Kidney (tissue), 14 donors: ENCODE results near the gene TMEM147. TPM values are rescaled to one million over a fixed set of nuclear protein-coding genes. Genes with fewer than 3 reads are reported as not detected.

Experiments
- DNase-seq, 5 donors: peaks; one replicate each; pipeline ENCODE4 v3.0.0-alpha.2; 2013 to 2020
- FAIRE-seq: peaks from 2 replicates; lab custom pipeline; 2012; peaks lifted over from hg19 to GRCh38; lab: Jason Lieb, UNC
- H3K27ac ChIP-seq, 2 donors: one replicate each; pipeline ENCODE4 v1.7.0; 2013; ENCODE audit warnings: low read depth in 2 of 2, low read length in 2 of 2, inconsistent platforms in 1 of 2
- H3K27me3 ChIP-seq: one replicate; pipeline ENCODE4 v1.7.1; 2013; ENCODE audit warnings: low read length, inconsistent platforms; ENCODE audit not compliant: control insufficient read depth, insufficient read depth
- H3K36me3 ChIP-seq, 3 donors: one replicate each; pipeline versions ENCODE4 v1.7.0 to v1.7.1; 2013; ENCODE audit warnings: low read length in 3 of 3, control low read depth in 1 of 3, inconsistent platforms in 1 of 3; ENCODE audit not compliant: insufficient read depth in 3 of 3, control insufficient read depth in 2 of 3
- H3K4me1 ChIP-seq, 3 donors: one replicate each; pipeline versions ENCODE4 v1.7.0 to v1.7.1; 2013; ENCODE audit warnings: low read length in 3 of 3, inconsistent platforms in 1 of 3, low read depth in 1 of 3; ENCODE audit not compliant: control insufficient read depth in 2 of 3, insufficient read depth in 2 of 3
- H3K4me3 ChIP-seq, 3 donors: one replicate each; pipeline versions ENCODE4 v1.7.0 to v1.8.1; 2013; ENCODE audit warnings: low read length in 3 of 3, control low read depth in 1 of 3, inconsistent platforms in 1 of 3
- H3K9ac ChIP-seq, 3 donors: one replicate each; pipeline versions ENCODE4 v1.7.0 to v1.7.1; 2013; ENCODE audit warnings: low read length in 3 of 3, control low read depth in 1 of 3, inconsistent platforms in 1 of 3
- H3K9me3 ChIP-seq, 3 donors: one replicate each; pipeline versions ENCODE4 v1.7.0 to v1.7.1; 2013; ENCODE audit warnings: low read length in 3 of 3, control low read depth in 1 of 3, inconsistent platforms in 1 of 3; ENCODE audit not compliant: control insufficient read depth in 2 of 3, insufficient read depth in 1 of 3
- intact Hi-C: fragments of 100-400 bp; cut with DNase I; formaldehyde crosslinking; loops from one replicate; pipeline ENCODE4 v1.11.1; 2022
- polyA plus RNA-seq: library from polyadenylated mRNA; stranded (reverse); fragments of 350-450 nt; fragmentation: Illumina TruSeq; extraction: RNeasy Lipid Tissue Mini Kit (QIAGEN cat#74804); gene quantifications from one replicate; pipeline ENCODE4 v1.2.3, GENCODE V29; 2014; ENCODE audit warnings: low read depth, low replicate concordance; ENCODE audit not compliant: insufficient read depth
- total RNA-seq: library from RNA; stranded (reverse); fragmentation: NEBNext Ultra II Directional; extraction: Animal tissue kit (Norgen Biotek cat#: 25700); gene quantifications from one replicate; pipeline ENCODE4 v1.2.1, GENCODE V29; 2021
- TF ChIP-seq, protein P1 (sequence below): IDR thresholded peaks from 3 replicates; pipeline ENCODE4 v1.5.1; 2012; ENCODE audit warnings: mild to moderate bottlenecking, moderate library complexity, borderline replicate concordance; ENCODE audit not compliant: insufficient read depth; ENCODE audit errors: extremely low read depth
- donor health status: control.
- donor health status: control.
- donor health status: control.
- donor health status: control.
- donor health status: control.
- donor health status: DM: yes; HTN: yes; CAD: no.
- donor health status: Normal renal cell carcinoma (clear cell type).

TMEM147 gene
- total and polyA plus RNA-seq, 2 donors from 2014 or later, result 76.9 to 233 TPM

DNA sequence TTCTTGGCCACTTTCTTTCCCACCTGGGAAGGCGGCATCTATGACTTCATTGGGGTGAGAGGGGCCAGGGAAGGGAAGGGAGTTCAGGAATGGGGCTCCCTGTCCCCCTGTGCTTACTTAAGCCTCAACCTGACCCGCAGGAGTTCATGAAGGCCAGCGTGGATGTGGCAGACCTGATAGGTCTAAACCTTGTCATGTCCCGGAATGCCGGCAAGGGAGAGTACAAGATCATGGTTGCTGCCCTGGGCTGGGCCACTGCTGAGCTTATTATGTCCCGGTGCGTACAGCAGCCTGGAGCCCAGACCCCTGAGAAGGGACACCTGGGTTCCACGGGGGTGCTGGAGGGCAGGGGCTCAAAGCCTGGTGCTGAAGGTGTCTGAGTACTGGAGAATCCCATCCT is 1.1 kb downstream of the TMEM147 start:
- H3K9ac ChIP-seq, result peak overlapping the region in 1 of 3 donors; percentile 81
- peak overlapping the region in 2 of 3 donors; percentile 67 to 94 for H3K4me3 ChIP-seq
- H3K27me3 ChIP-seq, result no peaks in the 10 kb centered on the region
- intact Hi-C loops, result no loop called here
- no peaks in the 10 kb centered on the region for H3K9me3 ChIP-seq
- DNase-seq (peak in 1 of 5 donors; percentile 67), FAIRE-seq (no peak)
- peaks cover 0 to 16% (median 7%) of the 10 kb centered on the region in 3 donors for H3K4me1 ChIP-seq
- peaks cover 0 to 3% (median 0%) of the 10 kb centered on the region in 3 donors for H3K36me3 ChIP-seq
- H3K27ac ChIP-seq, result no peak overlapping the region
- TF ChIP-seq, protein P1, sequence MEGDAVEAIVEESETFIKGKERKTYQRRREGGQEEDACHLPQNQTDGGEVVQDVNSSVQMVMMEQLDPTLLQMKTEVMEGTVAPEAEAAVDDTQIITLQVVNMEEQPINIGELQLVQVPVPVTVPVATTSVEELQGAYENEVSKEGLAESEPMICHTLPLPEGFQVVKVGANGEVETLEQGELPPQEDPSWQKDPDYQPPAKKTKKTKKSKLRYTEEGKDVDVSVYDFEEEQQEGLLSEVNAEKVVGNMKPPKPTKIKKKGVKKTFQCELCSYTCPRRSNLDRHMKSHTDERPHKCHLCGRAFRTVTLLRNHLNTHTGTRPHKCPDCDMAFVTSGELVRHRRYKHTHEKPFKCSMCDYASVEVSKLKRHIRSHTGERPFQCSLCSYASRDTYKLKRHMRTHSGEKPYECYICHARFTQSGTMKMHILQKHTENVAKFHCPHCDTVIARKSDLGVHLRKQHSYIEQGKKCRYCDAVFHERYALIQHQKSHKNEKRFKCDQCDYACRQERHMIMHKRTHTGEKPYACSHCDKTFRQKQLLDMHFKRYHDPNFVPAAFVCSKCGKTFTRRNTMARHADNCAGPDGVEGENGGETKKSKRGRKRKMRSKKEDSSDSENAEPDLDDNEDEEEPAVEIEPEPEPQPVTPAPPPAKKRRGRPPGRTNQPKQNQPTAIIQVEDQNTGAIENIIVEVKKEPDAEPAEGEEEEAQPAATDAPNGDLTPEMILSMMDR, result no peak

DNA sequence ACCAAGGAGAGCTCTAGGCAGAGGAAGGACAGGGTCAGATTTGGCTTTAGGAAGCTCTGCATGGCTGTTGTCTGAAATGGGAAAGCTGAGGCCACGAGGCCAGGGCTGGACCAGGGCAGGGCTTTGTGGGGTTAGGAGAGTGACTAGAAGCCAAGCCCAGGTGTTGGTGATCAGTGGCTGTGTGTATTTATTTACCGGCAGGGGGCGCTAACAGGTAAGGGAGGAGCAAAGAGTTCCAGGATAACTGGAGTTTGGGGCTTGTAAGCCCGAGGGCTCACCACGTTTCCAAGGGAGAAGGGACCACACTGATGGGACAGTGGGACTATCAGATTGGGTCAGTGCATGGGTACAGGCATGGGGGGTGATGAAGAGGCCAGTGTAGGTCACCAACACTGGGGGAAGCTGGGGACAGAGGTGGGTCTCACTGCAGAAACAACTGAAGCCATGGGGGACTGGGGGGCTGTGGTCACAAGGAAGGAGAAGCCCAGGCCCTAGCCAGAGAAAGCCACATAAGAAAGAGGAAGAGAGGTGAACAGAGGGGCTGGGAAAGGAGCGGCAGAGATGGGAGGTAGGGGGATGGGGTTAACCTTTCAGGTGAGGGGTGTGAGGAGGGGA is 3.9 kb downstream of the TMEM147 start:
- peak in 4 of 5 donors; percentile 61 to 90 (median 74) for DNase-seq

DNA sequence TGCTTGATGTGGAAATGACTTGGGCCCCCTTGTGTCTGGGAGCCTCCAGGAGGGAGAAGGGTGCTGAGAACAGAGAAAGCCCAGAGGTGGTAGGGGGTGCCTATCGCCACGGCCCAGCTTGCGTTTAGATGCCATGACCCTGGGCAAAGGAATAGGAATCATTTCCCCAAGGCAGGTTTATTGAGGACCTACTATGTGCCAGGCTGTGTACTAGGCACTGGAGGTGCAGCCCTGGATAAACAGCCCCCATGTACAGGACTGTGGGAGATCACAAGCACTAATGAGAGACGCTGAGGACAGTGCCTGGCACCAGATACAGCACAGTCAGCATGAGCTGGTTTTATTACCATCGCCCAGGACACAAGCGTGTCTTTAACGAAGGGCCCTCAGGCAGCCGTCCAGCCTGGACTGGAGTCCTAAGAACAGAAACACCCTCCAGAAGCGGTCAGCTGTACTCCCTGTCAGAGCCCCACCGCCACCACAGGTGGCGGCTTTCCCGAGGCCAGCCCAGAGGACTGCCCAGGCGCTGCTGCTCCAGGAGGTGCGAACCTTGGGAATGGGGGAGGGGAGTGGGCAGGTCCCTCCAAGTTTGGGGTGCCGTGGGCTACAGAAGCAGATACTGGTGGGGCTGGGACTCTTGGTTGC is 4.6 kb downstream of the TMEM147 start:
- DNase-seq (peak in 1 of 5 donors; percentile 52), FAIRE-seq (no peak)
- Histone ChIP-seq H3K9me3 (no peaks in the 10 kb centered on the region), H3K27me3 (no peaks in the 10 kb centered on the region), H3K27ac (no peak overlapping the region), H3K4me1 (peaks cover 0 to 9% (median 0%) of the 10 kb centered on the region in 3 donors), H3K4me3 (no peak overlapping the region), H3K9ac (no peak overlapping the region), H3K36me3 (peaks cover 0 to 3% (median 0%) of the 10 kb centered on the region in 3 donors)
- TF ChIP-seq, protein P1, result no peak
- intact Hi-C loops, result no loop called here

More for the DNA sequence above, 3.9 kb downstream of the TMEM147 start:
- FAIRE-seq, result no peak
- Histone ChIP-seq H3K36me3 (peaks cover 0 to 3% (median 0%) of the 10 kb centered on the region in 3 donors), H3K4me1 (peaks cover 0 to 16% (median 4%) of the 10 kb centered on the region in 3 donors), H3K4me3 (no peak overlapping the region), H3K9ac (no peak overlapping the region), H3K27ac (no peak overlapping the region), H3K27me3 (no peaks in the 10 kb centered on the region), H3K9me3 (no peaks in the 10 kb centered on the region)
- intact Hi-C loops, result no loop called here
- TF ChIP-seq, protein P1, result peak; percentile 67
